ENCODE data around the gene PPEF1. TPM values are rescaled to one million over a fixed set of nuclear protein-coding genes. Genes with fewer than 3 reads are reported as not detected.

PPEF1 gene
- total RNA-seq (2022; extraction: Qiagen RNA extraction): 0.86 to 1.4 TPM (median 1.1 TPM) in 5 replicates

DNA sequence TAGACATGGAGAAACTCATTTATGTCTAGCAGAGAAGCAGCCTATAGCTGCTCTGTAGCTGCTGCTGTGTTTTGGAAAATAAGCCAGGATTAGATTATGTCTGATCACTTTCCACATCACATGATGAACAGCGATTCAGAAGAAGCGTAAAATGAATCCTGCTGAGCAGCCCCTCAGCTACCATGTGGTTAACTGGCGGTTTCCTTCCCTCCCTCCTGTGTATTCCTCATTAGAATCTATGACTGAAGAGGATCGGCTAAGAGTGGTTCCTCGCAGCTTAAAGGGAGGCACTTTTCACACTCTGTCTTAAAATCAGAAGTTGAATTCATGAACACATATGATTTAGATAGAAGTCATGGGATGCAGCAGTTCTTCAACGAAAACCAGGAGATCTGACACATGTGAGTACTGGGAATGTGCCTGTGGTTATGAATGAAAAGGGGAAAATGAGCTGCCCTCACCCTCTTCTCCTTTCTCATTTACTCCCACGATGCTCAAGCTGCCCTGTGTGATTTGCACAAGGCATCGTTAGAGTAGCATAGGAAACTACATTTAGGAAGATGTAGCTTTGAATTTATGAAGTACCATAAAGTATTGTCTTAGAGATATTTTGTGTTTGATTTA, at the start of gene PPEF1:
TSS of gene PPEF1 (plus strand) at position 220 of the 624 bp plus-strand sequence. CDS start at position 356, 136 bp downstream.

DNA sequence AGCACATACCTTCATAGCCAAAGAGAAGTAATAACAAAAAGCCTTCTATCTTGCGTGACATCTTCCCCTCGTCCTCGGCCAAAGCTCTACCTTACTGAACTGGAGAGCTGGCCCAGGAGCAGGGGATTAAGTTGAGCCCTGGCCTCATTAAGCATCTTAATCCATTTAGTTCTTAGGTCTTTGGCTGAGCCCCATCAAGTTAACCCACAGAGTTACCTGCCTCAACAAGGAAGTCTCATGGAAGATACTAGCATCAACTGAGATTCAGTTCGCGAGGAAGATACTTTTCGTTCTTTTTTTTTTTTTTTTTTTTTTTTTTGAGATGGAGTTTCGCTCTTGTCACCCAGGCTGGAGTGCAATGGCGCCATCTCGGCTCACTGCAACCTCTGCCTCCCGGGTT, 35.4 kb upstream of the PPEF1 start, which contains the start of gene RS1:
TSS of gene RS1 (minus strand) at position 101 of the 400 bp plus-strand sequence. CDS start at position 61, 40 bp downstream.

Other genes starting within 250 kb of the PPEF1 start
- gene RS1, start 35.5 kb upstream of the PPEF1 start, total RNA-seq (2022; extraction: Qiagen RNA extraction): not detected in 5 replicates

Measured in A549 treated with Mapracorat at 1 μM for 4 hours (cell line).